IMR-90 (cell line): Measurements from ENCODE around the gene DYNLT2. TPM values are rescaled to one million over a fixed set of nuclear protein-coding genes. Genes with fewer than 3 reads are reported as not detected.
"Not testable (repeated sequence)": the region's sequence is repeated elsewhere in the genome, so short reads cannot be mapped to it uniquely, and the experiment has no call there.

Source experiments
- ATAC-seq: fragments of 200-7000 bp; cut with Tn5 transposase; 2 replicates; pipeline ENCODE4 v1.9.1; 2020; ENCODE audit warnings: low read depth, mild to moderate bottlenecking, moderate library complexity
- BruUV-seq: library from RNA; stranded (reverse); fragments of 400-500 nt; replicated peaks from 2 replicates; lab custom pipeline; 2021; lab: Mats Ljungman, UMichigan
- CTCF ChIA-PET: fragments of 300-600 bp; formaldehyde crosslinking; extraction: SDS; loops from one replicate; lab custom pipeline; 2021; ENCODE audit warnings: antibody characterized with exemption; lab: Yijun Ruan, JAX
- POLR2A ChIA-PET: fragments of 300-600 bp; sonication (Branson Sonifier 250); formaldehyde crosslinking; loops from one replicate; lab custom pipeline; 2022; ENCODE audit warnings: antibody characterized with exemption; ENCODE audit not compliant: unreplicated experiment; lab: Charles Lee
- DNase-seq: peaks from one replicate; pipeline ENCODE4 v3.0.0; 2013
- H2AFZ ChIP-seq: replicated peaks from 2 replicates; pipeline ENCODE3; 2013; ENCODE audit warnings: low read length, mild to moderate bottlenecking; ENCODE audit not compliant: poor library complexity
- H2AK5ac ChIP-seq: 2 replicates; pipeline ENCODE4 v1.6.1; 2013; ENCODE audit warnings: low read depth, low read length, inconsistent platforms
- H2AK9ac ChIP-seq: replicated peaks from 2 replicates; pipeline ENCODE3; 2013; ENCODE audit warnings: mild to moderate bottlenecking, low read depth, low read length, moderate library complexity; ENCODE audit not compliant: poor library complexity
- H2BK120ac ChIP-seq: 2 replicates; pipeline ENCODE4 v1.6.1; 2013; ENCODE audit warnings: low read depth, low read length, inconsistent platforms
- H2BK15ac ChIP-seq: 3 replicates; pipeline ENCODE4 v1.6.1; 2013; ENCODE audit warnings: low read depth, low read length, inconsistent platforms
- H2BK20ac ChIP-seq: 2 replicates; pipeline ENCODE4 v1.6.1; 2013; ENCODE audit warnings: low read depth, mild to moderate bottlenecking, inconsistent platforms, low read length, moderate library complexity
- H2BK5ac ChIP-seq: 2 replicates; pipeline ENCODE4 v1.6.1; 2013; ENCODE audit warnings: mild to moderate bottlenecking, low read depth, low read length, inconsistent platforms; ENCODE audit not compliant: poor library complexity, severe bottlenecking
- H3K14ac ChIP-seq: replicated peaks from 2 replicates; pipeline ENCODE4 v1.6.1; 2013; ENCODE audit warnings: low read depth, low read length, inconsistent platforms
- H3K18ac ChIP-seq: 2 replicates; pipeline ENCODE4 v1.6.1; 2013; ENCODE audit warnings: low read depth, low read length, control low read depth
- H3K23ac ChIP-seq: 2 replicates; pipeline ENCODE4 v1.6.1; 2013; ENCODE audit warnings: low read depth, low read length, inconsistent platforms
- H3K27ac ChIP-seq: 2 replicates; pipeline ENCODE4 v1.5.1; 2013; ENCODE audit warnings: mild to moderate bottlenecking, control low read depth, low read length; ENCODE audit not compliant: insufficient read depth
- H3K27me3 ChIP-seq: 2 replicates; pipeline ENCODE4 v1.6.1; 2013; ENCODE audit warnings: low read length; ENCODE audit not compliant: control insufficient read depth, insufficient read depth
- H3K36me3 ChIP-seq: 2 replicates; pipeline ENCODE4 v1.6.1; 2013; ENCODE audit warnings: low read length, mixed read lengths; ENCODE audit not compliant: control insufficient read depth, insufficient read depth
- H3K4ac ChIP-seq: 2 replicates; pipeline ENCODE4 v1.6.1; 2013; ENCODE audit warnings: low read depth, low read length, inconsistent platforms
- H3K4me1 ChIP-seq: 2 replicates; pipeline ENCODE4 v1.6.1; 2013; ENCODE audit warnings: low read length, mixed read lengths; ENCODE audit not compliant: control insufficient read depth, insufficient read depth
- H3K4me2 ChIP-seq: 2 replicates; pipeline ENCODE4 v1.6.1; 2013; ENCODE audit warnings: low read depth, mild to moderate bottlenecking, control low read depth, low read length, moderate library complexity
- H3K4me3 ChIP-seq: 2 replicates; pipeline ENCODE4 v1.5.1; 2013; ENCODE audit warnings: low read depth, mild to moderate bottlenecking, control low read depth, low read length, moderate library complexity; ENCODE audit not compliant: insufficient read depth
- H3K56ac ChIP-seq: 2 replicates; pipeline ENCODE4 v1.6.1; 2013; ENCODE audit warnings: low read length, inconsistent platforms; ENCODE audit not compliant: insufficient read depth; ENCODE audit errors: extremely low read depth
- H3K79me1 ChIP-seq, 2 experiments: 2 replicates each; pipeline ENCODE4 v1.6.1; 2013; ENCODE audit warnings: low read length in 2 of 2, inconsistent platforms in 1 of 2, low read depth in 1 of 2
- H3K9ac ChIP-seq: 2 replicates; pipeline ENCODE4 v1.6.1; 2013; ENCODE audit warnings: low read depth, low read length, control low read depth
- H3K9me1 ChIP-seq: 2 replicates; pipeline ENCODE4 v1.6.1; 2013; ENCODE audit warnings: low read length, inconsistent platforms; ENCODE audit not compliant: insufficient read depth
- H3K9me3 ChIP-seq: 2 replicates; pipeline ENCODE4 v1.6.1; 2013; ENCODE audit warnings: low read length; ENCODE audit not compliant: control insufficient read depth, insufficient read depth
- H4K20me1 ChIP-seq: 2 replicates; pipeline ENCODE4 v1.6.1; 2013; ENCODE audit warnings: low read length, inconsistent platforms; ENCODE audit not compliant: insufficient read depth
- H4K5ac ChIP-seq: 2 replicates; pipeline ENCODE4 v1.6.1; 2013; ENCODE audit warnings: mild to moderate bottlenecking, low read depth, low read length, control low read depth
- H4K8ac ChIP-seq, 2 experiments: 2 replicates each; pipeline ENCODE4 v1.6.1; 2013; ENCODE audit warnings: low read depth in 2 of 2, low read length in 2 of 2, control low read depth in 1 of 2, inconsistent platforms in 1 of 2
- H4K91ac ChIP-seq: 2 replicates; pipeline ENCODE4 v1.6.1; 2013; ENCODE audit warnings: low read depth, low read length, inconsistent platforms; ENCODE audit not compliant: insufficient read depth
- CEBPB ChIP-seq: IDR thresholded peaks from 2 replicates; pipeline ENCODE4 v1.6.1; 2012; ENCODE audit warnings: low read depth, low read length, improper control_type of control experiment
- WGBS, 2 experiments: methylation state at CpG; one replicate each; pipeline versions ENCODE4 v1.1.5 to v1.1.7; 2013; ENCODE audit warnings: missing lambda C conversion rate in 2 of 2; ENCODE audit not compliant: insufficient read length in 1 of 2; ENCODE audit errors: extremely low coverage in 2 of 2; 5-methylcytosine and 5-hydroxymethylcytosine counted together
- dilution Hi-C: fragments of 300-500 bp; cut with HindIII; formaldehyde crosslinking; loops from one replicate; pipeline ENCODE4 v1.14.3; 2018; ENCODE audit warnings: low sequenced_read_pairs; ENCODE audit not compliant: unreplicated experiment
- in situ Hi-C: fragments of 300-500 bp; cut with MboI; formaldehyde crosslinking; loops from 3 replicates; pipeline ENCODE4 v1.14.3; 2019; ENCODE audit warnings: low sequenced_read_pairs, inconsistent platforms, mixed read lengths
- intact Hi-C: fragments of 100-400 bp; cut with micrococcal nuclease; formaldehyde crosslinking; loops from 2 replicates; pipeline ENCODE4 v1.10.0; 2022
- polyA plus RNA-seq, 3 experiments: library from polyadenylated mRNA; depleted of rRNA; stranded (reverse); fragments of >200 nt; gene quantifications; 2 replicates each; pipeline ENCODE4 v1.2.3, GENCODE V29; 2012; ENCODE audit warnings: low replicate concordance in 1 of 3
- total RNA-seq: library from RNA; depleted of rRNA; stranded (reverse); fragments of >200 nt; gene quantifications from 2 replicates; pipeline ENCODE4 v1.2.3, GENCODE V29; 2012

DYNLT2 gene
- total and polyA plus RNA-seq, 2 of the 4 experiments (the other 2 are of a cell fraction): 0.36 to 0.44 TPM

DNA sequence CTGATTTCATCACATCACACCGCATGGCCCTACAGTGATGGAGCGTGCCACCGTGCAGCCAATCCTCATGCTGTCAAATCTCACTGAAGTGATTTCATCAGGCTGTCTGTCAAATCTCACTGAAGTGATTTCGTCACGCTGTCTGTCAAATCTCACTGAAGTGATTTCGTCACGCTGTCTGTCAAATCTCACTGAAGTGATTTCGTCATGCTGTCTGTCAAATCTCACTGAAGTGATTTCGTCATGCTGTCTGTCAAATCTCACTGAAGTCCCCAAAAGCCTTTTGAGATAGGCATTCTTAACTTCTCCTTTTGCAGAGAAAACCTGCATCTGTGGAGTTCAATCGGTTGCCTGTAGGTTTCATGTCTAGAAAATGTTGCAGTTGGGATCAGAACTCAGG lies 14.4 kb upstream of the DYNLT2 start:
- H2BK15ac ChIP-seq, H3K27me3 ChIP-seq, H3K9me3 ChIP-seq, BruUV-seq, DNase-seq, H3K4me3 ChIP-seq, H2AK9ac ChIP-seq, POLR2A ChIA-PET, in situ Hi-C loops, dilution Hi-C loops, ATAC-seq, H3K79me1 ChIP-seq, H3K9me1 ChIP-seq, H2AFZ ChIP-seq, H4K20me1 ChIP-seq: not testable (repeated sequence)
- H3K4ac ChIP-seq: peak overlapping the region; percentile 87
- intact Hi-C loops: loop anchor here (1.0 kb wide), 2 partner anchors 16 to 42 kb away; no protein-coding TSS in a partner anchor
- peak overlapping the region; percentile 72 for H2BK5ac ChIP-seq
- H3K36me3 ChIP-seq: peaks cover 38% of the 10 kb centered on the region
- peaks cover 21% of the 10 kb centered on the region for H3K4me1 ChIP-seq
- H2AK5ac ChIP-seq: peak overlapping the region; percentile 89; the same call in 1 of the 2 replicates
- H4K5ac ChIP-seq: peak overlapping the region; percentile 96
- H3K14ac ChIP-seq: peak overlapping the region; percentile 77; the same call in 1 of the 2 replicates
- 0 out of 2 replicates have a peak, but pooled peaks have one; percentile 16 for TF ChIP-seq CEBPB
- H3K23ac ChIP-seq: peak overlapping the region; percentile 61; the same call in 1 of the 2 replicates
- H2BK20ac ChIP-seq: peak overlapping the region; percentile 85
- H4K8ac ChIP-seq: peak overlapping the region; percentile 48 to 68; a peak in 3 of 4 replicates
- H2BK120ac ChIP-seq: peak overlapping the region; percentile 90
- H3K27ac ChIP-seq: peak overlapping the region; percentile 85; the same call in 1 of the 2 replicates
- peak overlapping the region; percentile 30 for H3K4me2 ChIP-seq
- peak overlapping the region; percentile 72 for H3K9ac ChIP-seq
- WGBS, 2 experiments: 90% methylated on average over 3 of the region's 10 CpGs; no CpG with 5 or more reads in 1 of the 2 experiments
- CTCF ChIA-PET: interaction anchor here (0.9 to 1.3 kb wide), 2 partner anchors 15 to 24 kb away, joined by 3 to 4 read pairs; no protein-coding TSS in a partner anchor
- peak overlapping the region; percentile 67; the same call in 1 of the 2 replicates for H3K56ac ChIP-seq
- peak overlapping the region; percentile 82 for H4K91ac ChIP-seq
- peak overlapping the region; percentile 98 for H3K18ac ChIP-seq
